HG03521 (cell line): ENCODE data around the gene ERH.

Source experiments
- ATAC-seq: cut with Tn5 transposase; IDR thresholded peaks from one replicate; pipeline ENCODE4 v1.9.1; 2021; ENCODE audit warnings: mild to moderate bottlenecking, moderate library complexity; ENCODE audit not compliant: unreplicated experiment

ERH gene

DNA sequence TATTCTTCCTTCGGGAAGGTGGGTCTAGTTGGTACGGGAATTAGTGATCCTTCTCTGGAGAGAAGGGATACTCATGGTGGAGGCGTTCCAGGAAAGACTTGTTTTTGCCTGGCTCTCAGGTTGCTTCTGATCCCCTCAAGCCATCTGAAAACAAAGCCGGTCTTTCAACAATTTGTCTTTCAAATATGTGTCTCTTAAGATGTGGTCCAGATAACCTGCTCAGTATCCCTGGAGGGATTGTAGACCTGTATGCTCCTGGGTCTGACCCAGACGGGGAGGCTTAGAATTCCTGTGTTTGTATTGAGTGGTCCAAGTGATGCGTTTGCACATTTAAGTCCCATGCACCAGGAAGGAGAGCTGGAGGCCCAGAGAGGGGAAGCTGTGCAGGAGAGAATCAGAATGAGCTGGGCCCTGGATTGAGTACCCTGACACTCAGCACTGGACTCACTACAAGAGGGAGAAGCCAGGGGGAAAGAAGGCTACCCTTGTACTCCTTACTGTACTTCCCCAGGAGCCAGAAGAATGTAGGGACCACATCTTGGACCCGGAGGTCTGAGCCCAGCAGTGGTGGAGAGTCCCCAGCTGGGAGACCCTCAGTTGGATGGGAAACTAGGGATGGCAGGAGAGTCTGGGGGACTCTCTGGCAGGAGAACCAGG is 40.4 kb downstream of the ERH start:
- no peak for ATAC-seq

DNA sequence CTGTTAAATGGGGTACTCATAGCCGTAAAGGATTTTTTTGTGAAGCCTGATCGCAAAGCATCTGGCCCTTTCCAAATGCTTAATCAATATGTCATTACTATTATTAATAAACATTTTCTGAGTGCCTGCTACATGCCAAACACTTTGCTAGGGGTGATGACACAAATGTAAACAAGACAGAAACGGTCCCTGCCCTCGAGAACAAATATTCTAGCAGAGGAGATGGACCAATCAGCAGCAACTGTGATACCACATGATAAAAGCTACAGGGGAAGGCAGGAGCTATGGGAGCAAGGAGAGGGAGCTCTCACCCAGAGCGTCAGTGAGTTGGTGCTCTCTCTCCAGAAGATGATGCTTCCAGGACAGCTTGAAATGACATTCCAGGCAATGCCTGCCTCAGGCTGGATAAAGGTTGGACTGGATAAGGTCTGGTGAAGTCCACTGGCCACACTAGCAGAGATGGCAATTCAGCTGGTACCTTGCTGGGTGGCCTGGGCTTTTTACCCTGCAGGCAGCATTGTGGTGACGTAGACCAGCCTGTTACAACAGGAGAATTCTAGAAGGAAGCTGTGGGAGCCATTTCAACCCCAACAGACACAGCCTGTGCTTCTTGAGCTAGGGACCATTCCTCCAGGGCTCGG is 41.1 kb downstream of the ERH start:
- ATAC-seq = no peak

DNA sequence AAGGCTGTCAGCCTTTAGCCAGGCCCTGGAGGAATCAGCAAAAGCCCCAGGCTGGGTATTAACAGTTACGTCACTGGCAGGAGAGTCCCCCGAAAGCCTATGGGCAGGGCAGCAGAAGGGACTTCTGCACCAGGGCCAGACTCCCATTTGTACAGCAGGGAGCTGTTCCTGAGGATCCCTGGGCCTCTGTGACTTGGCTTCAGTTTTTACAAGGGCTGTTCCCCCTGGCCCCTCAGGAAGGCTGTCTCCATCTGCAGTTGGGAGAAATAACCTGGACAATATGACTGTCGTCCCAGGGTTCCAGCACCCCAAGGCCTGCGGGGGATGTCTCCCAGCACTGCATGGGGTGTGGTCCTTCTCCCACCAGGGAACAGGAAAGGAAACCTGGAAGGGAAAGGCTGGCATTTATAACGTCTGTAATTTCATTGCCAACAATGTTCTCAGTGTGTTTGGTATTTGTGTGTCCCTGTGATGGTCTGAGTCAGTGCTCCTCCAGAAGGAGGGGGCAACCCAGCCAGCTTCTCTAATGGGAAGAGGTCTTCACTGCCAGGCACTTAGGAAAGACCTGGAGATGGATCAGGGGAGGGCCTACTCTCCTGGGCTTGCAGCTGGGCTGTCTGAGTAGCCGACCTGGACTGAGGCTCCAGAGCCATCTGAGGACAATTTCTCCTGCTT is 42.4 kb downstream of the ERH start:
- ATAC-seq = no peak

DNA sequence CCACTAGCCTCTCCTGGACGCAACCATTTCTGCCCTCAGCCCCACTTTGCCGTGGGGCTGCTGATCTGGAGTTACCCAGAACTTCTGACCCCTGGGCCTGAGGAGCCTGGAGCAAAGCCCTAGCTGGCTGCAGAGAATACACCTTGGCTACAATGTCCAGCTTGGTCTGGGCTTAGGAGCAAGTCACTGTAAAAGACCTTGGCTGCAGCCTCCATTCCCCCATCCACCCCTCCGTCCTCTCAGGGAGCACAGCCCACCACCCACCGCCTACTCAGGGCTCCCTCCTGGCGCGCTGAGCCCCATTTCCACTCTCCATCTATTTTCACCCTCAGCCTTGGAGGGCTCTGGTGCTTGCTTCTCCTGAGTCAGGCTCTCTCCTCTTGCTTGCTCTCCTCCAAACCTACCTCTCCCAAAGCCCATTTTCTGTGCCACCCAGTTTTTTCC is 42.9 kb downstream of the ERH start:
- ATAC-seq = no peak

DNA sequence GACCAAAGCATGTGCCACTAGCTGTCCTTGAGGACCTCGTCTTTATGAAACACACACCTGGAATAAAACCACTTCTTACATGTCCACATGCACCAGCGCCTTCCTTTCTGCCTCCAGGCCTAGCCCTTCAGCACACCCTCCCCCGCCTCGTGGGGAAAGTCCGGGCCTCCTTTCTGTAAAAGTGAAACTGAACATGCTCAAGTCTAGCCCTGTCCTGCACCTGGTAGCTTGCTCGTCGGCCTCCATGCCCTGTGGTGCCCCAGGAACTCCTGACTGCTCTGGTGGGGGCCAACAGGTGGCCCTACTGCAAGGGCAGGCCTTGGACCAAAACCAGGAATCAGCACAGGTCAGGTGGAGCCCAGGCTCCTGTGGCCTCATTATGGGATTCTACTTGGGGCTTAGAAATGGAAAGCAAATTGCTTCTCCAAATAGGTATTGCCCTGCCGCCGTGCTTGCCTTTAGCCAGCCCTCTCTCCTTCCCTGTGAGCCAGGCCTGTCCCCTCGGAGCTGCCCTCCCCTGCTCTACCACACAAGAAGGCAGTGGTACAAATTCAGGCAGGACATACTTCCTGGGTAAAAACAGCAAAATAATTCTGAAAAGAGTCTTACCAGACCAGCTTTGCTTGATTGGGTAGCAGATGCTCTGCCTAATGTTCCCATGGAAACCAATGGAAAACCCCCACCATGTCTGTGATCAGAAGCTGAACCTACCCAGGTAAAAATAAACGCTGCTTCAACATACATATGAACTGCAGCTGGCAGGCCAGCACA is 43.5 kb downstream of the ERH start:
- peak; percentile 87 for ATAC-seq

DNA sequence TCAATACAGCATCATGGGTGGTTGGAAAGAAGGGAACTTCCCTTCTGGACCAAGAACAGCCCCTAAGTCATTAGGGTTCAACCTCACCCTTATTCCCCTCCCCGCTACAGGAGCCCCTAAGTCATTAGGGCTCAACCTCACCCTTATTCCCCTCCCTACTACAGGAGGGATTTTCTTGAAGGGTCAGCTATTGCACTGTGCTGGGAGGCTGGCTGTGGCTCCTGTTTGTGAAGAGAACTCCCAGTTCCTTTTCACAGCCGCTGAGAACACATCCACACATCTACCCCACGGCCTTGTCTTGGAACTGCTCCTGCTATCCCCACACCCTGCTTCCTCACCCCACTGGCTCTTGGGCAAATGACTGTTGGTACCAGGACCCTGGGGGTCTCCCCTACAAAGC is 44.9 kb downstream of the ERH start:
- ATAC-seq = no peak

DNA sequence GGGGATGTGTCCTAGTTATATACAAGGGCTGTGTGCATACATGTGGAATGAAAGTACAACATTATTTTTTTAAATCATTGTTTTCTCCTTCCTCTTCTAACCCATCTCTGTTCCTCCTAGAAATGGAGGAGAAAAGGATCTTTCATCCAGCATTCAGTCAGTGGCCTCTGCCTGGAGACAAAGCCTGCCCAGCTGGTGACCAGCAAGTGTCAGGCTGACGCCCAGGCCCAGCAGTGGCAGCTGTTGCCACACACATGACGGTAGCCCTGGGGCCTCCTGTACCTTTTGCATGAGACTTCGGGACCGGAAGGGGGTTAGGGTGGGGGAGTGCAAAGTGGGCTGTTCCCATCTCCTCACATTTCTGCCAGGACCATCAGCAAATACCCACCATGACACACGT is 46.2 kb downstream of the ERH start:
- ATAC-seq = no peak

DNA sequence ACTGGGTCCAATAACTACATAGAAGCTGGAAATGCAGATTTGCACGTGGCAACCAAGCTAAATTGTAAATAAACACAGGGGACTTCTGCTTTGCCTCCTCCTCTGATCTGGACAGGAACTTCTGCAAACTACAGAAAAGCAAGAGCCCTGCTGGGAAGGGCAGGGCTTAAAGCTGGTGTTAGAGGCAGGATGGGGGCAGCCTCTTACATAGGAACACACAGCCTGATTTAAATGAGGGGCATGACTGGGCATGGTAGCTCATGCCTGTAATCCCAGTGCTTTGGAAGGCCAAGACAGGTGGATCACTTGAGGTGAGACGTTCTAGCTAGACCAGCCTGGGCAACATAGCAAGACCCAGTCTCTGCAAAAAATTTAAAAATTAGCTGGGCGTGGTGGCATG is 46.7 kb downstream of the ERH start:
- ATAC-seq = no peak

DNA sequence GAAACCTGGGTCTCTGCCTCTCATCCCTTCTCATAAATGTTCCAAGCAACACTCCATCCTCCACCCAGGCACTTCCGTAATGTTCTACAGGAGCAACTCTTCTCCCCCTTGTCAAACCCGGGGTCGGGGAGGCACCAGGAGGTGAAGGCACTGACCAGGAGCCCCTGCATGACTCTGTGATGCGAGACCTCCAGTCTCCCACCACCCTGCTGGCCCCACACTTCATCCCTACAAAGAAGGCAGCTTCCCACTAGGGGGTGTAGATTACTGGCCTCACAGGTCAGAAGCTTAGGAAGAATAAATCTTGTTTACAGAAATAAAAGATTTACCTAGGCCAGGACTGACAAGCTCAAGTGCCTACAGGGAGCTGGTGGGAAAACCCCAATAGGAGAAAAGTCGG is 47.2 kb downstream of the ERH start:
- no peak for ATAC-seq

DNA sequence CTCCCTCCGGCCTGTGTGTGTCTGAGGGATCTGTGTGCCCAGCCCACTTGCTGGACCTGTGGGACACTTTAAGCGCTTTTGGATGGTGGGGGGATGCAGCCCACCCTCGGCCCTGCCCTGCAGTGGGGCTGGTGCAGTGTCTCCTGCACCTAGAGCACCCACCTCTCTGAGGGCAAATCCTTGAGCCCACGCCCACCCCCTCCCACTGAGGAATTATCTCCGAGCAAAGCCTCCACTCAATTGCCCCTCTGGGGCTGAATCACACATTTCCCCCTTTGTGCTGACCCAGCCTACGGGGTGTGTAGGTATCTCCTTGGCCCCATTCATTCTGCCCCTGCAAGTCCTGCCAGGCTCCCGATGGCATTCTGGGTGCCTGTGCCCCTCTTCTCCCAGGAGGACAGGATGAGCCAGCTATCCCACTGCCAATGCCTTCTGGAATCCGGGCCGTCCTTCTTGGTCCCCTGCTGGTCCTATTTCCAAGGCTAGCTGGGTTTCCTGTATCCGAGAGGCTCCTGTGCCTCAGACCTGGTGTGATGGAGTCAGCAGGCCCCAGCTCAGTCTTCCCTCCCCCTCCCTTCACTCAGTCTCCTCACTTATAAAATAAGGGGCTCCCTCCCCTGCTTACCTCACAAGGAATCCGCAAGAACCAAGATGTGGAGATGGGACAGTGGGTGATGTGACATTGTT is 48.9 kb downstream of the ERH start:
- ATAC-seq = no peak

DNA sequence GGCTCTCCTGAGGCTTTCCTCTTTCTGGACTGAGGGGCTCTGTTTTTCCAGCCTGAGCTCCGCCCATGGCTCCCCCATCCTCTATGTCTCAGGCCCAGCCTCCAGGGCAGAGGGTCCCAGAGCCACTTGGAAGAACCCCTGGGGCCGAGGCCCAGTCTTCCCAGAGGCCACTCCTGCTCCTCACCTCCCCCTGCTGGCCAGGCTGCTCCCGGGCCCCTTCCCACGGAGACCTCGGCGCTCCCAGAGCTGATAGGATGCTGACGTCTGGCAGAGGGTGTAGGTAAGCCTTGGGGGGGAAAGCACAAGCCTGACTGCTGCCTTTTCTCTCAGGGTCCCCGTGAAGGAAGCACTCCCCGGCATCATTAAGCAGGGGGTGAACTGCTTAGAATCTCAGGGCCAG is 51.4 kb downstream of the ERH start:
- no peak for ATAC-seq

DNA sequence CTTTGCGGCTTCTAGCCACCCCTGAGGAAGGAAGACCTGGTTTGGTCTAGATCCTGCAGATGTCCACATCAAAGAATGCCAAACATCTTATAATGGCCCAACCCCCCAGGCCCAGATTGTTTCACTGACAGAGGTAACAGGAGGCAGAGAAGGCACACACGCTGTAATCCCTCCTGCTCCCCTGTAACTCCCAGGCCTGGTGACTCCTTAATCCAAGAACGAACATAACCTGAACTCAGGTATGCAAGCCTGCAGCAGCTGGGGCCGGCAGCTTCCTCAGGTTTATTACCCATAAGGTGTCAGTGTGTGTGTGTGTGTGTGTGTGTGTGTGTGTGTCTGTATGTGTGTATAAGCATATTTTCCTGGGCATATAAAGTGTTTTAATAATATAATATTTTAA is 52.7 kb downstream of the ERH start:
- ATAC-seq = no peak

DNA sequence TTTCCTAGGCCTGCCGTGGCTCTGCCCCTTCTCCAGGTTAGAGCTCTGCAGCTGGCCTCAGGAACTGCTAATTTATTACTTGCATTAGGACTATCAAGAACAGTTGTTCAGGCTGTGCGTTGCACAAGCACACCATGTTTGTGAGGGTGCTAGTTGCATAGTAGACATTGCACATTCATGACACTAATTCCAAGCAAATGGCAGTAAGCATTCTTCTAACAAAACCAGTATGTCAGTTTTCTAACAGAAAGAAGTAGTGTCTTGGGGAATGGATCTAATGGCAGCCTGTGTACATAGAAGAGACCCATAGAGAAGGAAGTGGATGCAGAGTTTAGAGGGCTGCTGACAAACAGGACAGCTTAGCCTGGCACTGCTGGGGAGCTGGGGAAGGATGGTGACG is 53.9 kb downstream of the ERH start:
- ATAC-seq = no peak

DNA sequence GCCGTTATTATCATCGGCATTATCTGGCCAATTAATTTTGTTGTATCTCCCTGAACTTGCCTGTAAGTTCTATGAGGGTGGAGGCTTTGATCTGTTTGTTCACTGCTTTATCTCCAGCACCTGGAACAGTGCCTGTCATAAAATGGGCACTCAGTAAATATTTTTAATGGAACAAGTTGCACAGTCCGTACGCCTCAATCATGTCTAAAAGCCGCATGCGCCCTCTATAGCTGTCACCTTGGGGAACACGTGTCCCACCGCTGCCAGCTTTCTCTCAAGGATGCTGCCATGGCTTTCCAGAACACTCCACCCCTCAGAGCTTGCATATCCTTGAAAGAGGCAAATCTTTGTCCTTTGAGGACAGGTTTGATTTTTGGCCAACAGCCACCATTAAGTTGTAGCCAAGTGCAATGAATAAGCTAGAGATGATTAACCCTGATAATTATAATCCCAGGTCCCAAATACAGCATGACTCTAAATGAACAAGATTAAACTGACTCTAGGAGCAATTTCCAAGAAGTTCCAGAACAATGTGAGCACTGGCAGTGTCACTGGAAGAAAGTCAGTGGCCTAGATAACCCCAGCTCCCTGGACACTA is 55.1 kb downstream of the ERH start:
- ATAC-seq = no peak

DNA sequence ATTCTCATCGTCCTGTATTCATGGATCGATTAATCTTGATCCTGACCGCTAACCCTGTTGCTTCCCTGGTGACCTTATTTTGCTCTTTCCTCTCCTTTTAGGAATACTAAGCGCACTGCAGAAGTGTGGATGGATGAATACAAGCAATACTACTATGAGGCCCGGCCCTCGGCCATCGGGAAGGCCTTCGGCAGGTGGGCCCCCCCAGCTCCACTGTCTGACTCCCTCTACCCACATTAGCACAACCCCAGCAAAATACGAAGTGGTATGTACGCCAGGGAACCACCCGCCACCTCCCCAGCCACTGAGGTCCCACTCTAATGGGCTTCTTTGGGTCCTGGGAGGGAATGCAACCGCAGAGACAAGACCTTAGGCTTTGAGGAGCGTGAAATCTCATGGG is 58.7 kb downstream of the ERH start:
- no peak for ATAC-seq

DNA sequence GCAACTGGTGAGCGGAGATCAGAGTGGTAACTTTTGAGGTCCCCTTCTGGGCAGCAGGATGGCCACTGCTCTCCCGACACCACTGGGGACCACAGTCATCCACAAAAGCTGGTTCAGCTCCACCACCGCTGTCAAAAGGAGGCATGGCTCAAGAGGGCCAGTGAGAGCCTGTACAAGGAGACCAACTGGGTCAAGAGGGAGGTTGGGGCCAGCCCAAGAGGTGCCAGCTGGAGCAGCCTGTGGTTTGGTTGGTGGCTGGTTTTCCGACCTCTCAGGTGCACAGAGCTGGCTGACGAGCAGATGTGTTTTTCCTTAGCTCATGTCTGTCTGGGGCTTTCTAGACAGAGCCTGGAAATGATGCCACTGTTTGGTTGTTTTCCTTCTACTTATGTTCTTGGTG is 60.1 kb downstream of the ERH start:
- no peak for ATAC-seq

DNA sequence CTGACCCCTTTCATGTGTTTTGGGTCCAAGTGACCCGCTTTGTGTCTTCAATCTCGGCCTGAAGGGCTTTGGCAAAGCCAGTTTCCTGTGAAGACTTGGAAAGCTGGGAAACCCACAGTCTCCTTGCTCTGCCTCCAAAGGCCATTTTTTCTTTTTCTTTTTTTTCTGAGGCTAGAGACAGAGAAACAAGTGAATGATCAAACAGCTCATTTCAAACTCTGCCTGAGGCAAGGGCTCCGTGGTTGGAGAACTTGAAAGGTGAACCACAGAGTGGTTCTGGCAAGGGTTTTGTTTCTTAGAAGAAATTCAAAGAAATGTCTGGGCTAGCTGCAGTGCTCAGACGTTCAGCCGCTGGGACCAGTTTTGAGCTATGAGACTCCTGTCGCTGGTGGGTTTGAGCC is 62.7 kb downstream of the ERH start:
- ATAC-seq = no peak

DNA sequence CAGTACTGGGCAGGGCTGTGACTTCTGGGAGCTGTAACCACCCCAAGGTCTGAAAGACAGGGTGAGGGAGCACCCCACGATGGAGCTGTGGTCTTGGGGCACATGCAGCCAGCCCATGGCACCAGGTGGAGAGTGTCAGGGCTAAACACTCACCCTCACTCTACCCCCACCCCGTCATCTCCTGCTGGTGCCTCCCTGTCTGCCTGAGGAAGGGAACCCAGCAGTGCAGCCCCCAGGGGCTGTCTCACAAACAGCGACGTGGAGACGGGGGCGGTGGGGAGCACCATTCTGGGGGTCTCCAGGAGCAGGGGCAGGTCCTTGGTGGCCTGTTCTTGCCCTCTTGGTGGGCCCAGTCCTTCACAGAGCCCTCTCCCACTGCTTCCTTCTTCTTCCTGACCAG is 63.5 kb downstream of the ERH start:
- ATAC-seq = no peak

DNA sequence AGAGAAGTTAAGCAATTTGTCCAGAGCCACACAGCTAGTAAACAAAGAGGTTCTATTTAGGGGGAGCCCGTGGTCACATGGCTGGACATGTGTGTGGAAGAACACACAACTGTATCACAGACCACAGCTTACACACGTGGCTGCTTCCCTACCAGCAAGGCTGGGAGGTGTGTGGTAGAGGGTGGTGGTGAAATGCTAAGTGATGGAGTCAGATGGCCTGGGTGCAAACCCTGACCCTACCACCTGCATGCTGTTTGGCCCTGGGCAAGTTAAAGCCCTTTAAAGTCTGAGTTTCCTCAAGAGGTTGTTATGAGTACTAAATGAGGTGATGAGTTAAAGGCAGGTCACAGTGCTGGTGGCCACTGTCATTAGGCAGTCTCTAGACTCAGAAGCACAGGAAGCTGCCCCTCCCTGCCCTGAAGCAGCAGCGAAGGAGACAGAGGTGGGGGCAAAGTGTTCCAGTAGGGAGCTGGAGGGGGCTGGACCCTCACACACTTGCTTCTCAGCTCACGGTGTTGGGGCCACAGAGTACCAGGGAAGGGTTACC is 64.2 kb downstream of the ERH start:
- ATAC-seq = no peak

DNA sequence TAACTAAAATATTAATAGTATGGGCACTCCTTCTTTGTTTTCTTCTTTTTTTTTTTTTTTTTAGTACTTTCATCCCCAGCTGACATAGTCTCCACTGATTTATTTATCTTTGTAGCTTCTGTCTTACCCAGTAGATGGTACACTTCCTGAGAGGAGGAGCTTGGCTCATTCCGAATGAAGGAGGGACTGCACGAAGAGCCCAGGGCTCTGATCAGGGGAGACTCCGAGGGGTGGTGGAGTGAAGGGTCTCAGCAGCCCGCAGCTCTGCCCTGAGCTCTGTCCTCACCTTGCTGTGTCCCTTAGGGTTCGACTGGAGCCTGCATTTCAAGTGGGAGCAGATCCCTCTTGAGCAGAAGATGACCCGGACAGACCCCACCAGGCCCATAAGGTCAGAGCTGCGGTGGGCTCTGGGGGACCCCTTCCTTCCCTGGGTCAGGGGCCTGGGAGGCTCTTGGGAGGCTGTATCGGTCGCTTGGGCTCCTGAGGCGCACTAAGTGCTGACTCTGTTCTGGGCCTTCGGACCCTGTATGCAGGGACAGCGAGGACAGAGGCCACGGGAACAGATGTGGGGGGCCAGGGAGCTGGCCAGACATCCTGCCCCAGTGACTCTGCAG is 65.2 kb downstream of the ERH start:
- no peak for ATAC-seq
